SK-N-SH treated with all-trans-retinoic acid at 6 μM for 48 hours (cell line): ENCODE data around the gene CALCOCO2.

Source experiments
- ATAC-seq: fragments of 200-7000 bp; cut with Tn5 transposase; 3 replicates; pipeline ENCODE4 v1.9.1; 2020; ENCODE audit warnings: mild to moderate bottlenecking, moderate library complexity
- BACH2 ChIP-seq: fragments of 250-450 bp; sonication (Bioruptor Pico); IDR thresholded peaks from 2 replicates; pipeline ENCODE4 v1.9.0; 2021; ENCODE audit warnings: mild to moderate bottlenecking, borderline replicate concordance
- CSDC2 ChIP-seq: fragments of 250-450 bp; sonication (Bioruptor Pico); IDR thresholded peaks from 2 replicates; pipeline ENCODE4 v1.5.0; 2020; ENCODE audit warnings: mild to moderate bottlenecking, moderate library complexity
- CSRNP3 ChIP-seq: fragments of 250-450 bp; sonication (Bioruptor Pico); IDR thresholded peaks from 2 replicates; pipeline ENCODE4 v1.5.1; 2021; ENCODE audit warnings: mild to moderate bottlenecking, moderate library complexity
- ESRRG ChIP-seq: fragments of 250-450 bp; sonication (Bioruptor Pico); IDR thresholded peaks from 2 replicates; pipeline ENCODE4 v1.6.1; 2021; ENCODE audit warnings: mild to moderate bottlenecking
- GLIS3 ChIP-seq: fragments of 250-450 bp; sonication (Bioruptor Pico); IDR thresholded peaks from 2 replicates; pipeline ENCODE4 v1.5.0; 2020; ENCODE audit warnings: mild to moderate bottlenecking, moderate library complexity
- ISL1 ChIP-seq: fragments of 250-450 bp; sonication (Bioruptor Pico); IDR thresholded peaks from 2 replicates; pipeline ENCODE4 v2.1.2; 2022; ENCODE audit warnings: mild to moderate bottlenecking, moderate library complexity
- OSR1 ChIP-seq: fragments of 250-450 bp; sonication (Bioruptor Pico); IDR thresholded peaks from 2 replicates; pipeline ENCODE4 v1.8.0; 2022; ENCODE audit warnings: moderate library complexity, mild to moderate bottlenecking, inconsistent platforms
- PPARA ChIP-seq: fragments of 250-450 bp; sonication (Bioruptor Pico); IDR thresholded peaks from 2 replicates; pipeline ENCODE4 v1.5.0; 2020; ENCODE audit warnings: mild to moderate bottlenecking, borderline replicate concordance
- RARB ChIP-seq: fragments of 250-450 bp; sonication (Bioruptor Pico); IDR thresholded peaks from 2 replicates; pipeline ENCODE4 v1.8.0; 2021; ENCODE audit warnings: mild to moderate bottlenecking, moderate library complexity
- SNAI2 ChIP-seq: fragments of 250-450 bp; sonication (Bioruptor Pico); IDR thresholded peaks from 2 replicates; pipeline ENCODE4 v1.5.0; 2020; ENCODE audit warnings: mild to moderate bottlenecking, moderate library complexity
- TCF4 ChIP-seq: fragments of 250-450 bp; sonication (Bioruptor Pico); IDR thresholded peaks from 2 replicates; pipeline ENCODE4 v1.8.0; 2021; ENCODE audit warnings: mild to moderate bottlenecking, moderate library complexity, borderline replicate concordance
- TOX ChIP-seq: fragments of 250-450 bp; sonication (Bioruptor Pico); IDR thresholded peaks from 2 replicates; pipeline ENCODE4 v1.8.0; 2021; ENCODE audit warnings: mild to moderate bottlenecking, moderate library complexity, borderline replicate concordance
- TSHZ2 ChIP-seq: fragments of 250-450 bp; sonication (Bioruptor Pico); IDR thresholded peaks from 2 replicates; pipeline ENCODE4 v1.5.0; 2020; ENCODE audit warnings: mild to moderate bottlenecking, moderate library complexity
- ZC3H10 ChIP-seq: fragments of 250-450 bp; sonication (Bioruptor Pico); IDR thresholded peaks from 2 replicates; pipeline ENCODE4 v1.5.1; 2021; ENCODE audit warnings: mild to moderate bottlenecking, moderate library complexity
- ZFP30 ChIP-seq: fragments of 450-650 bp; formaldehyde crosslinking; IDR thresholded peaks from 2 replicates; pipeline ENCODE4 v1.5.0; 2022; ENCODE audit warnings: mild to moderate bottlenecking, moderate library complexity
- ZNF565 ChIP-seq: fragments of 450-650 bp; formaldehyde crosslinking; conservative IDR thresholded peaks from 2 replicates; pipeline ENCODE4 v1.5.0; 2020; ENCODE audit warnings: low read depth, mild to moderate bottlenecking, moderate library complexity
- ZNF70 ChIP-seq: fragments of 450-650 bp; formaldehyde crosslinking; IDR thresholded peaks from 2 replicates; pipeline ENCODE4 v1.5.0; 2020; ENCODE audit warnings: mild to moderate bottlenecking, moderate library complexity
- ZNF8 ChIP-seq: fragments of 450-650 bp; formaldehyde crosslinking; IDR thresholded peaks from 2 replicates; pipeline ENCODE4 v1.5.0; 2020; ENCODE audit warnings: mild to moderate bottlenecking, moderate library complexity
- TF ChIP-seq, protein P1 (sequence below): fragments of 250-450 bp; sonication (Bioruptor Pico); IDR thresholded peaks from 2 replicates; pipeline ENCODE4 v1.8.0; 2021; ENCODE audit warnings: low read depth, mild to moderate bottlenecking, moderate library complexity, borderline replicate concordance
- TF ChIP-seq, protein P2 (sequence below): fragments of 250-450 bp; sonication (Bioruptor Pico); IDR thresholded peaks from 2 replicates; pipeline ENCODE4 v1.8.0; 2020; ENCODE audit warnings: mild to moderate bottlenecking, moderate library complexity, borderline replicate concordance
- TF ChIP-seq, protein P3 (sequence below): fragments of 250-450 bp; sonication (Bioruptor Pico); IDR thresholded peaks from 2 replicates; pipeline ENCODE4 v1.5.1; 2020; ENCODE audit warnings: low read depth, mild to moderate bottlenecking, moderate library complexity

CALCOCO2 gene

DNA sequence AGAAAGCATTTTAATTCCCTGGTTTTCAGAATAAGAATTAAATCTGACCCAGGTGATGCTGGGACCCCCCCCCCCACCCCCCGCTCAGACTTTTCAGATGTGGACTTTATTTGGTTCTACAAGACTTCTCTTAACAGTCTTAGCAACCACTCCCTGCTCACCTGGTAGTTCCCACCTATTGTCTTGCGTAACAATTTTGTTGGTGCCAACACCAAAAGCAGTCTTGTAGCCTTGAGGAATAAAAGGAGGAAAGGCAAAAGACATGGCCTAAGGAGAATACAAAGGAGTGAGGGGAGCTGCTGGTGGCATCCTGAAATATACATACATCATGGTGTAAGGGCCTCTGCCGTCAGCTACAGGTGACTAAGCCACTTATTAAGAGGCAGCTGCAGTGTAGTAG, 18.8 kb upstream of the CALCOCO2 start:
- TF ChIP-seq, protein P1, sequence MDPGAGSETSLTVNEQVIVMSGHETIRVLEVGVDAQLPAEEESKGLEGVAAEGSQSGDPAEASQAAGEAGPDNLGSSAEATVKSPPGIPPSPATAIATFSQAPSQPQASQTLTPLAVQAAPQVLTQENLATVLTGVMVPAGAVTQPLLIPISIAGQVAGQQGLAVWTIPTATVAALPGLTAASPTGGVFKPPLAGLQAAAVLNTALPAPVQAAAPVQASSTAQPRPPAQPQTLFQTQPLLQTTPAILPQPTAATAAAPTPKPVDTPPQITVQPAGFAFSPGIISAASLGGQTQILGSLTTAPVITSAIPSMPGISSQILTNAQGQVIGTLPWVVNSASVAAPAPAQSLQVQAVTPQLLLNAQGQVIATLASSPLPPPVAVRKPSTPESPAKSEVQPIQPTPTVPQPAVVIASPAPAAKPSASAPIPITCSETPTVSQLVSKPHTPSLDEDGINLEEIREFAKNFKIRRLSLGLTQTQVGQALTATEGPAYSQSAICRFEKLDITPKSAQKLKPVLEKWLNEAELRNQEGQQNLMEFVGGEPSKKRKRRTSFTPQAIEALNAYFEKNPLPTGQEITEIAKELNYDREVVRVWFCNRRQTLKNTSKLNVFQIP: no peak
- TF ChIP-seq ZC3H10 (CRISPR knock-in tag): no peak
- TF ChIP-seq BACH2: no peak
- no peak for TF ChIP-seq ISL1 (CRISPR knock-in tag)
- no peak for TF ChIP-seq ZNF70 (CRISPR knock-in tag)
- no peak for TF ChIP-seq RARB (CRISPR knock-in tag)
- TF ChIP-seq ZNF565 (CRISPR knock-in tag): no peak
- no peak for TF ChIP-seq CSRNP3 (CRISPR knock-in tag)
- no peak for TF ChIP-seq ESRRG (CRISPR knock-in tag)
- no peak for TF ChIP-seq TOX (CRISPR knock-in tag)
- no peak for TF ChIP-seq TCF4
- TF ChIP-seq SNAI2: no peak
- TF ChIP-seq, protein P2, sequence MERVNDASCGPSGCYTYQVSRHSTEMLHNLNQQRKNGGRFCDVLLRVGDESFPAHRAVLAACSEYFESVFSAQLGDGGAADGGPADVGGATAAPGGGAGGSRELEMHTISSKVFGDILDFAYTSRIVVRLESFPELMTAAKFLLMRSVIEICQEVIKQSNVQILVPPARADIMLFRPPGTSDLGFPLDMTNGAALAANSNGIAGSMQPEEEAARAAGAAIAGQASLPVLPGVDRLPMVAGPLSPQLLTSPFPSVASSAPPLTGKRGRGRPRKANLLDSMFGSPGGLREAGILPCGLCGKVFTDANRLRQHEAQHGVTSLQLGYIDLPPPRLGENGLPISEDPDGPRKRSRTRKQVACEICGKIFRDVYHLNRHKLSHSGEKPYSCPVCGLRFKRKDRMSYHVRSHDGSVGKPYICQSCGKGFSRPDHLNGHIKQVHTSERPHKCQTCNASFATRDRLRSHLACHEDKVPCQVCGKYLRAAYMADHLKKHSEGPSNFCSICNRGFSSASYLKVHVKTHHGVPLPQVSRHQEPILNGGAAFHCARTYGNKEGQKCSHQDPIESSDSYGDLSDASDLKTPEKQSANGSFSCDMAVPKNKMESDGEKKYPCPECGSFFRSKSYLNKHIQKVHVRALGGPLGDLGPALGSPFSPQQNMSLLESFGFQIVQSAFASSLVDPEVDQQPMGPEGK (CRISPR knock-in tag): no peak
- TF ChIP-seq OSR1 (CRISPR knock-in tag): no peak
- TF ChIP-seq GLIS3 (CRISPR knock-in tag): no peak
- TF ChIP-seq ZFP30 (CRISPR knock-in tag): no peak
- ATAC-seq: no peak

GRCh38 chr17:48814504-48814903, 16.3 kb upstream of the CALCOCO2 start:
- TF ChIP-seq ZNF70 (CRISPR knock-in tag) (no peak), ESRRG (CRISPR knock-in tag) (no peak), BACH2 (no peak), CSRNP3 (CRISPR knock-in tag) (no peak), PPARA (no peak), RARB (CRISPR knock-in tag) (no peak)
- TF ChIP-seq, protein P2 (CRISPR knock-in tag): no peak
- ATAC-seq: peak; percentile 51

- TF ChIP-seq TSHZ2 (CRISPR knock-in tag): no peak
- no peak for TF ChIP-seq CSDC2 (CRISPR knock-in tag)
- TF ChIP-seq, protein P2 (CRISPR knock-in tag): no peak
- TF ChIP-seq PPARA: no peak
- no peak for TF ChIP-seq ESRRG (CRISPR knock-in tag)
- TF ChIP-seq ZC3H10 (CRISPR knock-in tag): no peak
- TF ChIP-seq ZNF70 (CRISPR knock-in tag): no peak
- no peak for TF ChIP-seq ZNF8 (CRISPR knock-in tag)
- TF ChIP-seq TCF4: no peak
- TF ChIP-seq, protein P3, sequence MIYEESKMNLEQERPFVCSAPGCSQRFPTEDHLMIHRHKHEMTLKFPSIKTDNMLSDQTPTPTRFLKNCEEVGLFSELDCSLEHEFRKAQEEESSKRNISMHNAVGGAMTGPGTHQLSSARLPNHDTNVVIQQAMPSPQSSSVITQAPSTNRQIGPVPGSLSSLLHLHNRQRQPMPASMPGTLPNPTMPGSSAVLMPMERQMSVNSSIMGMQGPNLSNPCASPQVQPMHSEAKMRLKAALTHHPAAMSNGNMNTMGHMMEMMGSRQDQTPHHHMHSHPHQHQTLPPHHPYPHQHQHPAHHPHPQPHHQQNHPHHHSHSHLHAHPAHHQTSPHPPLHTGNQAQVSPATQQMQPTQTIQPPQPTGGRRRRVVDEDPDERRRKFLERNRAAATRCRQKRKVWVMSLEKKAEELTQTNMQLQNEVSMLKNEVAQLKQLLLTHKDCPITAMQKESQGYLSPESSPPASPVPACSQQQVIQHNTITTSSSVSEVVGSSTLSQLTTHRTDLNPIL (CRISPR knock-in tag): no peak
- no peak for TF ChIP-seq ZNF565 (CRISPR knock-in tag)
- no peak for ATAC-seq
Measured at GRCh38 chr17:48815311-48815710, 15.5 kb upstream of the CALCOCO2 start.
